HCEC 1CT (cell line): ENCODE results near the gene ATP8A1.
"Not testable (repeated sequence)": the region's sequence is repeated elsewhere in the genome, so short reads cannot be mapped to it uniquely, and the experiment has no call there.

Source experiments
- DNase-seq: peaks from one replicate; pipeline ENCODE4 v3.0.0-alpha.2; 2017

Gene ATP8A1

GRCh38 chr4:42656944-42657792 lies at the start of gene ATP8A1:
ATP8A1 (minus strand) TSS chr4:42657105; CDS start chr4:42656873, 232 bp downstream.
- DNase-seq = peak; percentile 63

GRCh38 chr4:42706086-42706485 lies 49.2 kb upstream of the ATP8A1 start:
- no peak for DNase-seq

DNA sequence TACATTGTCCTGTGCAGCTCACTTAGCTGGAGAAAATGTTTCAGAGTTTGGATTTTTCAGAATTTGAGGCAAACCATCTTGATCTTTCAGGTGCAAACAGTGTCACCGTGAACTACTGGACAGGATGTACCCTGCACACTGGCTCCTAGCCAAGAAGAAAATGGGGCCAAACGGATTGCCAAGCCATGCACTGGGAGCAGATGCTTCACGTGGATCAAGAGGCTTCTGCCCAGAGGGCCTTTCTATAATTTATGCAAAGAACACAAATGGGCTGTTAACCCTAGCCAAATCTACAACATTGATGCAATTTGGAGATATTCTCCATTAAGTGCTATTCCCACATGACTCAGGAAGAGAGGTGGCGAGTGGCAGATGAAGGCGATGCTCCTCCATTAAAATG lies 46.9 kb upstream of the ATP8A1 start:
- DNase-seq = no peak

DNA sequence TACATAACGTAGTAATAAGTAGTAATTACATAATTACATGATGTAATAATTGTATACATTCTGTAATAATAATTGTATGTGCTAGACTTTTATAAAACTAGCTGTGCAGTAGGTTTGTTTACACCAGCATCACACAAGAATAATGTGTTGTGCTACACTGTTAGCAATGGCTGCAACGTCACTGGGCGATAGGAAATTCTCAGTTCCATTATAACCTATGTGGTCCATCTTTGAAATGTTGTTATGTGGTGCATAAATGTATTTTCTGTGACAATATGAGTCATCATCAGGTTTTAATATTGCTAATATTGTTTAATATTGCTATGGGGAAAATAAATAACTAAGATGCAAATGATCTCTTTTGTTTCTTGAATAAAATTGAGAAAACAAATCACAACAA lies 46.0 kb upstream of the ATP8A1 start:
- DNase-seq = no peak

DNA sequence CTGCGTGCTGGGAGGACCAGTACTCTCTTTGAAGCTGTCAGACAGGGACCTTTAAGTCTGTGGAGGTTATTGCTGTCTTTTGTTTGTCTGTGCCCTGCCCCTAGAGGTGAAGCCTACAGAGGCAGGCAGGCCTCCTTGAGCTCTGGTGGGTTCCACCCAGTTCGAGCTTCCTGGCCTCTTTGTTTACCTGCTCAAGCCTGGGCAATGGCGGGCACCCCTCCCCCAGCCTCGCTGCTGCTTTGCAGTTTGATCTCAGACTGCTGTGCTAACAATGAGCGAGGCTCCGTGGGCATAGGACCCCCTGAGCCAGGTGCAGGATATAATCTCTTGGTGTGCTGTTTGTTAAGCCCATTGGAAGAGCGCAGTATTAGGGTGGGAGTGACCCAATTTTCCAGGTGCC lies 44.9 kb upstream of the ATP8A1 start:
- not testable (repeated sequence) for DNase-seq

GRCh38 chr4:42690537-42690936 lies 33.6 kb upstream of the ATP8A1 start:
- no peak for DNase-seq

DNA sequence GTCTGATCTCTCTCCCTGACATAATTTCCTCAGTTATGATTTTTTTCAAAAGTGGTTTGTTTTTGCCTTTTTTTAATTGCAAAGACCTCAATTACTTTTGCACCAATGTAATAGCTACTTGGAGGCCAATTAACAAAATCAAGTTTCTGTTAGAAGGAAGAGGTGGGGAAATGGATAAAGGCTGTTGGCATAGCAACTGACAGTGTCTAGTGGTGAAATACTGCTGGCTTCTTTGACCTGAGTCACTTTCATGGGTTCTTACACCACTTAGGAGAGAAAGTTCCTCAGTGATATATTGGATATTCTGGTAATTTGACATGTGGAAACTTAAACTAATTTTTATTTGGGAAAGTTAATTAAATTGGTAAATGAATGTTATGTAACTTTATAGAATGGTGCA lies 26.5 kb upstream of the ATP8A1 start:
- no peak for DNase-seq

DNA sequence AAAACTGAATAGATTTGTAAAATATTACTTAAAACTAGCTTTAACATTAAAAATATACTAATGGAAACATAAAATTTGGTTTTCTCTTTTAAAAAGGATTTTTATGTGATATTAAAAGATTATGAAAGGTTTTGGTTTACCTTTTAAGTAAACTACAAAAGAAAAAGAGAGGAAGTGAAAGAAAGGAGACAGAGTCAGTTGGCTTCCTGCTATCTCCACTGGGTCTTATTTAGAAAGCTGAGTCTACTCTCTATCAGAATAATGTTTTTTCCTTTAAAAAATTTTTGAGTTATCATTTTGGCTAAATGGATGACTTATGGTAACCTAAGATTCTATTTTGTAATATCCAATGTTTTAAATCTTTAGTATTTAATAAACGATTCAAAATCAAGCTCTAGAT lies 21.6 kb upstream of the ATP8A1 start:
- no peak for DNase-seq

DNA sequence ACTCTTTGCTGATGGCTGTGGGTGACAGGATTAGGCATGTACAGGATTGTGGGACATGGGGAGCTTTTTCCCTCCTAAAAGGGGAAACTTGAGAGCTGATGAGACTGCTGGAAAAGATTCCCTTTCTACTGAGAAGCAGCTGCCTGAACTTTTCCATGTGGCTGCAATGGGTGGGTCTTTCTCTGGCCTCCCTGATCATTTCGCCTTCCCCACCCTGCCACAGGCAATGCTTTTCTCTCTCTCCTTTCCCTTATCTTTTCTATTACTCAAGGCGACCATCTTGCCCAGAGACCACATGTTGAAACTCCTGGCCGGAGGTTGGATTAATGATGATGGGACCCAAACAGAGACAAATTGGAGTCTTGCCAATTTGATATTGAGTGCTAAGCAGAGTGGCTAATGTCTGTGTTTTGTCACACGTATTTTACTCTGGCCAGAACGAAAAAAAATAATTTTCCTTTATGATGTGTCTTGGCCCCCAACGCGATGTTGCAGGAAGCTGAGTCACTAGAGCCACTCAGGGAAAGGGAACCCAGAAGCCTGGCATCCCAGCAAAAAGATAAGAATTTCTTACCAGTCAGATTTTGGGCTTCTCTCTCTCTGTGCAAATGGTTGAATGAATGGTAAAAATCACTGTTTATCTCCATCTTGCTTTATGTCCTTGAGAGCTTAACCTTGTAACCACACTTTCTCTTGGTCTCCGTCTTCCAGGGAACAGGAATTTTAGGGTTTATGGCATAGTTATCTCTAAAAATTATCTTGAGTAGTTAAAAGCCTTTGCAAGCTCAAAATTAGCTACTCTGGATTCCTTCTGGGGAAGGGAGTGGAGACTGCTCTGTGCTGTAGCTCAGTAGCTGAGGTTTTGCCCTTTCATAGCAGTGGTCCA lies 19.4 kb upstream of the ATP8A1 start:
- no peak for DNase-seq

GRCh38 chr4:42673082-42673425 lies 16.1 kb upstream of the ATP8A1 start:
- no peak for DNase-seq

- no peak for DNase-seq
These were observed 15.6 kb upstream of the ATP8A1 start for GRCh38 chr4:42672359-42673081.

DNA sequence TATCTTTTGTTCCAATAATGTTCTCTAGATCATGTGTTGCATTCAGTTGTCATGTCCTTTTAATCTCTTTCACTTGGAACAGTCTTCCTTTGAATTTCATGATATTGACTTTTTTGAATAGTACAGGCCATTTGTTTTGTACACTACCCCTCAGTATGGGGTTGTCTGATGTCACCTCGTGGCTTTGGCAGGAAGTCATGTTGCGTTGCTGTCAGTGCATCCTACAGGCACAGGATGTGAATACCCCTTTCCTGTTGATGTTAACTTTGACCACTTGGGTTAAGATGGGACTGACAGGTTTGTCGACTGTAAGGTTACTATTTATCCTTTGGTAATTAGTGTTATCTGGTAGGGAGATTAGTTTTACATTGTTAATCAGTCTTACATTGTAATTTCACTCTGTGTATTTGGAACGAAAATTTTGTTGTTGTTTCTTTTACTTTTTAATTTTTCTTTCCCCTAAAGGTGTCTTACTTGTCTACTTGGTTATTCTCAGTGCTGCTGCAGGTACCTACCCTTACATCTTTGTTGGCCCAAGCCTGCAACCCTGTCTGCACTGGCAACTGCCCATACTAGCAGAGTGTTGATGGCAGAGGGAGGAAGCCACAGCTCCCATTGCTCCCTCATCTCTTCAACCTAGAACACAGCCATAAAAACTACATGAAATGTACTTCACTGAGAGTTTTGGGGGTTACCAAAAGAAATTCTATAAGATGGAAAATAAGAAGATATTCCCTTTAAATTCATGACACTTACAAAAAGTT lies 14.7 kb upstream of the ATP8A1 start:
- no peak for DNase-seq

GRCh38 chr4:42658261-42658660 lies 1.4 kb upstream of the ATP8A1 start:
- DNase-seq = no peak

DNA sequence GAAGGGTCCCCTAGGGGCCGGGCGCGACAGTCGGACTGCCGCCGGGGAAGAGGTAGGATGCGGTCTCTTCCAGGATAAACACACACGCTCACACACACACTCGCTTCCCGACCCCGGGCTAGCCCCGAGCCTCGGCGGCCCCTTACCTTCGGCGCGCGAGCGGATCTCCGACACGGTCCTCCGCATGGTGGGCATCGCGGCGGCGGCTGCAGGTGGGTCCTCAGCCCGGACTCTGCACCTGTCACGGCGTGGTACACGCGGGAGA lies 294 bp downstream of the ATP8A1 start:
- no peak for DNase-seq

GRCh38 chr4:42655921-42656678 lies 805 bp downstream of the ATP8A1 start:
- DNase-seq = no peak

DNA sequence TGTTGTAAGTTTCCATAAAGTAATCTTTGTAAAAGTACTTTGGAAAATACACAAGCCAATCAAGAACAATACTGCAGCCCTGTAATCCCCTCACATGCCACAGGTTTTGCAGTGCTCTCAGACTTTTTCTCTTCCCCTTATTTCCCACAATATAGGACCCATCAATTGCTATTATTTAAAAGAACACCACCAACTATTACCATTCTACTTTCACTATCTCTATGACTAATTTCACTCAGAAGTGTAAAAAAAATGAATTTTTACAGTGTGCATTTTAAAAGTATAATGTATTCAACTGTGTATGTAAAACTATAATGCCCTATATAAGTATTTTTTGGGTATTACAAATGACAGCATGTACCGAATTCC lies 1.7 kb downstream of the ATP8A1 start:
- no peak for DNase-seq

DNA sequence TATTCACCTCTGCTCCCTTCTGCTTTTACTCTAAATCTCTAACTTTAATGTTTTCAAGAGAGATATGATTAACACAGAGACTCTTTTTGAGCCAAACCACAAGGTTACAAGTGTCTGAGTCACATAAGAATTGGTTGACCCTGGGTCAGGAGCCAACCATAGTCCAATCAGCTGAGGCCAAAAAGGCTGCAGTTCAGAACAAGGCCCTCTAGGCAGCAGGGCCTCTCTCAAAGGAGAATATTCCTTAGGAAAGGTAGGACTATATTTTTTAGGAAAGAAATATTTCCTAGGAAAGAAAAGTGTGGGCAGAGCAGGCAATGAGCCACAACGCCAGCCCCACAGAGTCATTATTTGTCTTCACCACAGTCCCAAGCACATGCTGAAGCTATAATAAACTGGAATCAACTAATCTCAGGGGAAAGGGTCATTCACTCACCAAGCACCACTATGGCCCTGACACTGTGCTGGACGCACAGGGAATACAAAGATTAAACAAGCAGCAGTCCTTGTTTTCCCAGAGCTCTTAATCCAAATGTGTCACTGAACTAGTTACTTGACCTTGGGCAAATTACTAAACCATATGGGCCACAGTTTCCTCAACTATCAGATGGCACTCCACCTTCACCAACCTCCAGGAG lies 2.2 kb downstream of the ATP8A1 start:
- DNase-seq = peak; percentile 50

DNA sequence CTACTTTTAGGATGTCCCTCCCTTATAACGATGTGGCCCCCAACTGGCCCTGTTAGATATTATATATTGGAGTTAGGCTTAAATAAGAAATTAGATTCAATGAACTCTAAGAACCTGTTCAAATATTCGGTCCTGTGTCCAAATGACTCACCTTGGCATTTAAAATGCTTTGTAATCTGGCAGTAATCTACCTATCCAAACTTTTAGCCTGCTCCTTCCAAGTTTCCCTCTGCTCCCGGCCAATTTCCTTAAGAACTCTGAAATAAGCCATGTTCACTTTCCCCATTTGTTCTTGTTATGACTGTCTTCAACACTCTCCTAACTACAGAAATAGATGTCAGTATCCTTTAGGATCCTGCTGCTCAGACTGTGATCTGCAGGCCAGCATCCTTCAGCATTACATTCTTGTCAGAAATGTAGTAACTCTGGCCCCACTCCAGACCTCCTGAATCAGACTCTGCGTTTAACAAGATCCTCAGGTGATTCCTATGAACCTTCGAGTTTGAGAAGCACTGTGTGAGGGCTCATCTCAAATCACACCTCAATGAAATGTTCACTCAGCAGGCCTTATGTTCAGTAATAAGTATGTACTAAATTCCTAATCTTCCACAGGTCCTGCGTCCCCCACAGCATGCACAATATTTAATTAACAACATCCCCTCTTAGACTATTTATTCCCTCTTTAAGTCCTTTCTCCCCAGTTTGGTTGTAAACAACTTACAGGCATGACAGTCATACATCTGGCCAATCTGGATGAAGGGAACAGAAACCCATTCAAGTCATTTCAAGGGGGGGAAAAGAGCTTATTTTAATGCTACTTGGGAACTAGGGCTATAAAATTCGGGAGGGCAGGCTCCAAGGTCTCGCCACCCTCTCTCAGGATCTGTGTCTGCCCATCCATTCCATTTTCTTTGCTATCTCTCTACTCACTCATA lies 3.0 kb downstream of the ATP8A1 start:
- no peak for DNase-seq

DNA sequence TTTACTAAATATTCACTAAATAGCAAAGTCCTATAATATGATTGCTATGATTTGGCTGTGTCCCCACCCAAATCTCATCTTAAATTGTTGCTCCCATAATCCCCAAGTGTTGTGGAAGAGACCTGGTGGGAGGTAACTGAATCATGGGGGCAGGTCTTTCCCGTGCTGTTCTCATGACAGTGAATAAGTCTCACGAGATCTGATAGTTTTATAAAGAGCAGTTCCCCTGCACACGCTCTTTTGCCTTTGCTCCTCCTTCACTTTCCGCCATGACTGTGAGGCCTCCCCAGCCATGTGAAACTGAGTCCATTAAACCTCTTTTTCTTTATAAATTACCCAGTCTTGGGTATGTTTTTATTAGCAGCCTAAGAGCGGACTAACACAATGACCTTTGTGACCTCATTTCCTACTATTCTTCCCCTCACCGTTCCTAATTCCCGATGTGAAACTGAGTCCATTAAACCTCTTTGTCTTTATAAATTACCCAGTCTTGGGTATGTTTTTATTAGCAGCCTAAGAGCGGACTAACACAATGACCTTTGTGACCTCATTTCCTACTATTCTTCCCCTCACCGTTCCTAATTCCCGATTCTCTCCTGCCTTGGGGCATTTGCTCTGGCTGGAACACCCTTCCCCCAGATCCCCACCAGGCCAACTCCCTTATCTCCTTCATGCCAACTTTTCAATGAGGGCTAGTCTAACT lies 4.2 kb downstream of the ATP8A1 start:
- not testable (repeated sequence) for DNase-seq

DNA sequence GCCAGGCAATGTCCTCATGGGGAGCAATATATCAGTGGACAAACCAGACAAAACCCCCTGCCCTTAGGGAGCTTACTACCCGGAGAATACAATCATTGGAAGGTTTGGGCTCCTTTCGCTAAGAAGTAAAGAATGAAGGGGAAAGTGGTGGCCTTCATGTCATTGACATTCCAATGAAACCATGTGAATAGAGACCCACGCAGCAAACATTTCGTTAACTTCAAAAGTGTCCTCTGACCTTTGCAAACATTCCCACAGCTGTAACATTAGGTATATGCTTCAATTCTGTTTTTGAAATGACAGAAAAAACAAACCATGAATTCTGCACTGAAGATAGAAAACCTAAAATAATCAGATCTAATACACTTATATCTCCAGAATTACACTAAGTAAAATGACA lies 7.0 kb downstream of the ATP8A1 start:
- DNase-seq = no peak
